ENCODE data around the gene GCAT.
A peak's percentile ranks its signal among the peaks of the same experiment; 100 is the strongest.
"Not testable (repeated sequence)": the region's sequence is repeated elsewhere in the genome, so short reads cannot be mapped to it uniquely, and the experiment has no call there.

GCAT gene

GRCh38 chr22:37782340-37783168 is 25.2 kb upstream of the GCAT start:
- no peak overlapping the region for H3K4me3 ChIP-seq (ENCODE audit: low read depth, low read length)
- TF ChIP-seq CTCF (IDR thresholded peaks at IDR 0.05; ENCODE audit: low read depth, low read length): peak; percentile 19; the same call in 1 of the 2 replicates

GRCh38 chr22:37784829-37785495 is 22.8 kb upstream of the GCAT start:
- TF ChIP-seq CTCF (IDR thresholded peaks at IDR 0.05; ENCODE audit: low read depth, low read length): no peak
- no peak overlapping the region for H3K4me3 ChIP-seq (ENCODE audit: low read depth, low read length)

- no peak for TF ChIP-seq CTCF (IDR thresholded peaks at IDR 0.05; ENCODE audit: low read depth, low read length)
- no peak overlapping the region for H3K4me3 ChIP-seq (ENCODE audit: low read depth, low read length)
Measured at GRCh38 chr22:37790234-37790633, 17.5 kb upstream of the GCAT start.

- no peak for TF ChIP-seq CTCF (IDR thresholded peaks at IDR 0.05; ENCODE audit: low read depth, low read length)
- H3K4me3 ChIP-seq (ENCODE audit: low read depth, low read length): no peak overlapping the region
Measured at GRCh38 chr22:37792494-37792893, 15.2 kb upstream of the GCAT start.

GRCh38 chr22:37794376-37794775 is 13.4 kb upstream of the GCAT start:
- no peak overlapping the region for H3K4me3 ChIP-seq (ENCODE audit: low read depth, low read length)
- TF ChIP-seq CTCF (IDR thresholded peaks at IDR 0.05; ENCODE audit: low read depth, low read length): no peak

GRCh38 chr22:37796079-37796478 is 11.7 kb upstream of the GCAT start:
- H3K4me3 ChIP-seq (ENCODE audit: low read depth, low read length): no peak overlapping the region
- no peak for TF ChIP-seq CTCF (IDR thresholded peaks at IDR 0.05; ENCODE audit: low read depth, low read length)

GRCh38 chr22:37797259-37797658 is 10.5 kb upstream of the GCAT start:
- H3K4me3 ChIP-seq (ENCODE audit: low read depth, low read length): not testable (repeated sequence)

Data from WI38 (cell line).